Chondrocyte (in vitro differentiated cells): Measurements from ENCODE around the gene DNAL4. TPM values are rescaled to one million over a fixed set of nuclear protein-coding genes. Genes with fewer than 3 reads are reported as not detected.

ENCODE experiments used
- DNase-seq: peaks from one replicate; pipeline ENCODE4 v3.0.0; 2021; ENCODE audit warnings: mixed read lengths, low spot score
- H3K27ac Mint-ChIP-seq: one replicate; pipeline ENCODE4 v1.8.0; 2021; ENCODE audit warnings: mild to moderate bottlenecking, moderate library complexity, mixed read lengths; ENCODE audit not compliant: unreplicated experiment
- H3K27me3 Mint-ChIP-seq: 2 replicates; pipeline ENCODE4 v1.8.0; 2021; ENCODE audit warnings: low read depth, mixed read lengths
- H3K36me3 Mint-ChIP-seq: 2 replicates; pipeline ENCODE4 v1.8.0; 2021; ENCODE audit warnings: low read depth, mixed read lengths
- H3K4me1 Mint-ChIP-seq: 2 replicates; pipeline ENCODE4 v1.8.0; 2021; ENCODE audit warnings: low read depth, mild to moderate bottlenecking, mixed read lengths
- H3K4me3 Mint-ChIP-seq: one replicate; pipeline ENCODE4 v1.8.0; 2021; ENCODE audit warnings: mild to moderate bottlenecking, moderate library complexity, mixed read lengths; ENCODE audit not compliant: unreplicated experiment
- H3K9me3 Mint-ChIP-seq: 2 replicates; pipeline ENCODE4 v1.8.0; 2021; ENCODE audit warnings: low read depth, mixed read lengths
- CTCF ChIP-seq: fragments of 200-600 bp; sonication (generic); IDR thresholded peaks from 2 replicates; pipeline ENCODE4 v1.5.0; 2021; ENCODE audit warnings: antibody characterized with exemption, mild to moderate bottlenecking, moderate library complexity
- total RNA-seq: library from RNA; stranded (reverse); gene quantifications from 3 replicates; pipeline ENCODE4 v1.2.1, GENCODE V29; 2021

The DNAL4 gene
- total RNA-seq, 1 donor from 2014 or later, result 11.8 TPM

- Mint-ChIP-seq H3K27me3 (peaks cover 1% of the 10 kb centered on the region), H3K36me3 (peaks cover 8% of the 10 kb centered on the region), H3K27ac (no peak overlapping the region), H3K4me1 (peaks cover 12% of the 10 kb centered on the region), H3K4me3 (no peak overlapping the region), H3K9me3 (no peaks in the 10 kb centered on the region)
- DNase-seq, result peak; percentile 61
- no peak for TF ChIP-seq CTCF
Observed at GRCh38 chr22:38826801-38827200, 32.9 kb upstream of the DNAL4 start.

GRCh38 chr22:38826386-38826785 is 32.4 kb upstream of the DNAL4 start:
- no peak overlapping the region for H3K4me3 Mint-ChIP-seq
- peaks cover 2% of the 10 kb centered on the region for H3K27me3 Mint-ChIP-seq
- H3K36me3 Mint-ChIP-seq, result peaks cover 8% of the 10 kb centered on the region
- H3K4me1 Mint-ChIP-seq, result peaks cover 12% of the 10 kb centered on the region
- TF ChIP-seq CTCF, result no peak
- no peaks in the 10 kb centered on the region for H3K9me3 Mint-ChIP-seq
- DNase-seq, result peak; percentile 88
- H3K27ac Mint-ChIP-seq, result no peak overlapping the region

- peaks cover 11% of the 10 kb centered on the region for H3K36me3 Mint-ChIP-seq
- no peak overlapping the region for H3K4me3 Mint-ChIP-seq
- peak; percentile 76 for TF ChIP-seq CTCF
- peak; percentile 69 for DNase-seq
- peaks cover 15% of the 10 kb centered on the region for H3K27me3 Mint-ChIP-seq
- no peaks in the 10 kb centered on the region for H3K9me3 Mint-ChIP-seq
- peaks cover 5% of the 10 kb centered on the region for H3K4me1 Mint-ChIP-seq
- no peak overlapping the region for H3K27ac Mint-ChIP-seq
Observed at GRCh38 chr22:38824585-38824984, 30.6 kb upstream of the DNAL4 start.

GRCh38 chr22:38823637-38824036 is 29.7 kb upstream of the DNAL4 start:
- no peaks in the 10 kb centered on the region for H3K9me3 Mint-ChIP-seq
- TF ChIP-seq CTCF, result no peak

GRCh38 chr22:38823076-38823475 is 29.1 kb upstream of the DNAL4 start:
- Mint-ChIP-seq H3K9me3 (no peaks in the 10 kb centered on the region), H3K27me3 (peaks cover 19% of the 10 kb centered on the region), H3K4me3 (no peak overlapping the region), H3K4me1 (peaks cover 2% of the 10 kb centered on the region), H3K36me3 (peaks cover 15% of the 10 kb centered on the region), H3K27ac (no peak overlapping the region)
- TF ChIP-seq CTCF, result no peak
- DNase-seq, result peak; percentile 77

More at GRCh38 chr22:38823637-38824036, 29.7 kb upstream of the DNAL4 start:
- Mint-ChIP-seq H3K36me3 (peaks cover 15% of the 10 kb centered on the region), H3K4me3 (no peak overlapping the region), H3K4me1 (peaks cover 2% of the 10 kb centered on the region), H3K27ac (no peak overlapping the region), H3K27me3 (peaks cover 19% of the 10 kb centered on the region)
- DNase-seq, result no peak
